ENCODE results near the gene KREMEN2. TPM values are rescaled to one million over a fixed set of nuclear protein-coding genes. Genes with fewer than 3 reads are reported as not detected.

KREMEN2 gene, protein sequence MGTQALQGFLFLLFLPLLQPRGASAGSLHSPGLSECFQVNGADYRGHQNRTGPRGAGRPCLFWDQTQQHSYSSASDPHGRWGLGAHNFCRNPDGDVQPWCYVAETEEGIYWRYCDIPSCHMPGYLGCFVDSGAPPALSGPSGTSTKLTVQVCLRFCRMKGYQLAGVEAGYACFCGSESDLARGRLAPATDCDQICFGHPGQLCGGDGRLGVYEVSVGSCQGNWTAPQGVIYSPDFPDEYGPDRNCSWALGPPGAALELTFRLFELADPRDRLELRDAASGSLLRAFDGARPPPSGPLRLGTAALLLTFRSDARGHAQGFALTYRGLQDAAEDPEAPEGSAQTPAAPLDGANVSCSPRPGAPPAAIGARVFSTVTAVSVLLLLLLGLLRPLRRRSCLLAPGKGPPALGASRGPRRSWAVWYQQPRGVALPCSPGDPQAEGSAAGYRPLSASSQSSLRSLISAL
- not detected for total RNA-seq

DNA sequence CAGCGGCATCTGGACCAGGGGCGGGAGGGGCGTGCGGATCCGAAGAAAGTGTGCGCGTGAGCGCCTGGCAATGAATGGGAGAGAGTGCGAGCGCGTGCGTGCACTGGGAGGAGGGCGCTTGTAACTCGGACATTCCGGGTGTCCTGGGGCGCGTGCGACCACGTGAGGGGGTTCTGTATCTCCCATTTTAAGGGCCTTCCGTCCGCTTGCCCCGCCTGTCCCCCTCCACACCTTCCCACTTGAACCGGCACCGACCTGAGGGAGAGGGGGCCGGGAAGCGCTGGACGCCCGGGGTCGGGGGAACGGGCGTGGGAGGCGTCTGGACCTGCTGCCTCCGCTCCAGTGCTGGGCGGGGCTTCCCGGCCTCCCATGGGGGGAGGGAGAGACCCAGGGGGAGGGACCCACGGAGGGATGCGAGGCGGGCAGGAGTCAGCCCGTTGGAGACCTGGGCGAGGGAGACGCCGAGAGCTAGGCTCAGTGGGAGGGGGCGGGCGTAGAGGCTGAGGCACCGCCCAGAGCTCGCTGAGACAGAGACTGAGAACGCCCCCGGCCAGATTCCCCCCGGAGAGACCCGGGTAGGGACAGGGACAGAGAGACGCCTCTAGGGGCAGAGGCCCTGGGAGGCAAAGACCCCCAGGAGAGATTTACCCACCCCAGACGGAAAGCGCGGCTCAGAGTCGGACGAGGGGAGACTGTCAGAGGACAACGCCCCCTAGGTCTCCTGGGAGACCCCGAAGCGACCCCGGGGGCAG is at the start of gene KREMEN2:
TSS of gene KREMEN2 (plus strand) at position 553 of the 752 bp plus-strand sequence. CDS start 246 bp downstream, outside the sequence.
- DNase-seq (ENCODE audit: low spot score in 2 of 2) = no peak
- Histone ChIP-seq H3K9me3 (no peaks in the 10 kb centered on the region), H3K27ac (no peak within 1 kb of the TSS), H3K27me3 (peaks cover 60% of the 10 kb centered on the region), H3K36me3 (no peaks in the 10 kb centered on the region), H3K4me3 (peak within 1 kb of the TSS; percentile 45 to 51), H3K4me1 (peaks cover 31 to 33% of the 10 kb centered on the region in 2 donors)
- intact Hi-C loops (cut with DNase I) = no loop called here
- TF ChIP-seq, protein P1, sequence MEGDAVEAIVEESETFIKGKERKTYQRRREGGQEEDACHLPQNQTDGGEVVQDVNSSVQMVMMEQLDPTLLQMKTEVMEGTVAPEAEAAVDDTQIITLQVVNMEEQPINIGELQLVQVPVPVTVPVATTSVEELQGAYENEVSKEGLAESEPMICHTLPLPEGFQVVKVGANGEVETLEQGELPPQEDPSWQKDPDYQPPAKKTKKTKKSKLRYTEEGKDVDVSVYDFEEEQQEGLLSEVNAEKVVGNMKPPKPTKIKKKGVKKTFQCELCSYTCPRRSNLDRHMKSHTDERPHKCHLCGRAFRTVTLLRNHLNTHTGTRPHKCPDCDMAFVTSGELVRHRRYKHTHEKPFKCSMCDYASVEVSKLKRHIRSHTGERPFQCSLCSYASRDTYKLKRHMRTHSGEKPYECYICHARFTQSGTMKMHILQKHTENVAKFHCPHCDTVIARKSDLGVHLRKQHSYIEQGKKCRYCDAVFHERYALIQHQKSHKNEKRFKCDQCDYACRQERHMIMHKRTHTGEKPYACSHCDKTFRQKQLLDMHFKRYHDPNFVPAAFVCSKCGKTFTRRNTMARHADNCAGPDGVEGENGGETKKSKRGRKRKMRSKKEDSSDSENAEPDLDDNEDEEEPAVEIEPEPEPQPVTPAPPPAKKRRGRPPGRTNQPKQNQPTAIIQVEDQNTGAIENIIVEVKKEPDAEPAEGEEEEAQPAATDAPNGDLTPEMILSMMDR (IDR thresholded peaks at IDR 0.05) = no peak

DNA sequence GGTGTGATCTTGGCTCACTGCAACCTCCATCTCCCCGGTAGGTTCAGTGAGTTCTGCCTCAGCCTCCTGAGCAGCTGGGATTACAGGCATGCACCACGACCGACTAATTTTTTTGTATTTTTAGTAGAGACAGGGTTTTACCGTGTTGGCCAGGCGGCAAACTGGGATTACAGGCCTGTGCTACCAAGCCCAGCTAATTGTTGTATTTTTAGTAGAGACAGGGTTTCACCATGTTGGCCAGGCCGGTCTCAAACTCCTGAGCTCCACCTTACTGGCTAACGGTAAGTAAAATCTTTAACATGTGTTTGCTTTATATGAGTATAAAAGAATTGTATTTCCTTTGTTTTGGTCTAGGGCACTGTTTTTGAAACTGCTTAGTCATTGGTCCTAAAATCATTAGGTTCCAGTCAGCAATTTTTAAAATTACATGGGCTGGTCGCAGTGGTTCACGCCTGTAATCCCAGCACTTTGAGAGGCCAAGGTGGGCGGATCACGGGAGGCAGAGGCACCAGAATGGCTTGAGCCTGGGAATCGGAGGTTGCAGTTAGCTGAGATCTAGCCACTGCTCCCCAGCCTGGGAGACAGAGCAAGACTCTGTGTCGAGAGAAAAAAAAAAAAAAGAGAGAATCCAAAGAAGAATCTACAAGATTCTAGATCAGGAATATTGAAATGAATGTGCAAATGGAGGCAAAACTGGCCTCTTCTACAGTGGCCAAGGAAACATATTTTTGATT is 48.7 kb upstream of the KREMEN2 start:
- H3K27me3 ChIP-seq = no peaks in the 10 kb centered on the region
- H3K27ac ChIP-seq = no peak overlapping the region
- no peaks in the 10 kb centered on the region for H3K9me3 ChIP-seq
- peaks cover 19 to 20% of the 10 kb centered on the region in 2 donors for H3K36me3 ChIP-seq
- TF ChIP-seq, protein P1 (IDR thresholded peaks at IDR 0.05) = no peak
- H3K4me1 ChIP-seq = peaks cover 3 to 21% of the 10 kb centered on the region in 2 donors
- H3K4me3 ChIP-seq = no peak overlapping the region
- intact Hi-C loops (cut with DNase I) = loop anchor here (10.0 kb wide), 1 partner anchor 381 kb away; the partner anchor contains the start of genes CEMP1 and PDPK1
- DNase-seq (ENCODE audit: low spot score in 2 of 2) = no peak

DNA sequence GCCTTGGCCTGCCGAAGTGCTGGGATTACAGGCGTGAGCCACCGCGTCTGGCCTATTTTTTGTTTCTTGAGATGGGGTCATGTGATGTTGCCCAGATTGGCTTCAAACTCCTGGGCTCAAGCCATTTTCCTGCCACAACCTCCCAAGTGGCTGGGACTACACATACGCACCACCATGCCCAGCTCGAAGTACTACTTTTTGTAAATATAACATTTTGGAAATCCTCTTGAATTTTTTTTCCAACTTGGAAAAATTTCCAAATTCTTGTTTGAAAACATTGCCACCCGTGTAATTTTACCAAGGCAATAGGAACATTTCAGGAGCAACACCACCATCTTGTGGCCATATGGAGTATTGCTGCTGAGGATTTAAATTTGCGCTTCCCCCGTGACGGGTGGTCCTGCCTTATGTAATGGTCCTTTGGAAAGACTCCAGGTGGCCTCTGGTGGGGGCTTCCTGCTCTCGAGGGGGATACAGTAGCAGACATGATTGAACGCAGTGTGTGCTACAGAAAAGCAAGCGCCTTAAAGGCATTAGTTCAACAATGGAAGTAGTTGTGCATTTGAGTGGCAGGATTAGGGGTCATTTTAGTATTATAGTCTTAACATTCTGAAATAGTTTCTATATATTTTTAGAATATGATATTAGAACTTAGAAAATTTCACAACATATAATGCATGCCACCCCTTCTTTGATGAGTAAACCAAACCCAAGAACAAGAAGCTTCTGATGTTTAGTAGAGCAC is 44.4 kb upstream of the KREMEN2 start:
- H3K36me3 ChIP-seq = peaks cover 12 to 24% of the 10 kb centered on the region in 2 donors
- peak in 1 of 2 donors; percentile 85 for DNase-seq (ENCODE audit: low spot score in 2 of 2)
- intact Hi-C loops (cut with DNase I) = loop anchor here (1.0 to 10.0 kb wide), 3 partner anchors 15 to 385 kb away; partner anchors contain the start of genes CEMP1 and PDPK1
- peak overlapping the region; percentile 81 to 84 for H3K27ac ChIP-seq
- peak overlapping the region in 1 of 2 donors; percentile 1 for H3K4me3 ChIP-seq
- TF ChIP-seq, protein P1 (IDR thresholded peaks at IDR 0.05) = peak; percentile 86 to 95 (median 89)
- H3K9me3 ChIP-seq = no peaks in the 10 kb centered on the region
- no peaks in the 10 kb centered on the region for H3K27me3 ChIP-seq
- peaks cover 3 to 9% of the 10 kb centered on the region in 2 donors for H3K4me1 ChIP-seq

- Histone ChIP-seq H3K9me3 (no peaks in the 10 kb centered on the region), H3K27ac (no peak overlapping the region), H3K4me1 (peaks cover 3 to 13% of the 10 kb centered on the region in 2 donors), H3K27me3 (no peaks in the 10 kb centered on the region), H3K36me3 (peaks cover 4 to 10% of the 10 kb centered on the region in 2 donors), H3K4me3 (no peak overlapping the region)
- no peak for DNase-seq (ENCODE audit: low spot score in 2 of 2)
- TF ChIP-seq, protein P1 (IDR thresholded peaks at IDR 0.05) = no peak
- intact Hi-C loops (cut with DNase I) = no loop called here
Observed at GRCh38 chr16:2923481-2923880, 40.6 kb upstream of the KREMEN2 start.

Data from ascending aorta (tissue), 2 donors.